Eye (tissue), 1 donor: Measurements from ENCODE around the gene KRT4.
A peak's percentile ranks its signal among the peaks of the same experiment; 100 is the strongest.

Source experiments
- DNase-seq: peaks from one replicate; pipeline ENCODE4 v3.0.0-alpha.2; 2015

Gene KRT4

GRCh38 chr12:52821826-52822660 lies 8.1 kb upstream of the KRT4 start:
- no peak for DNase-seq

GRCh38 chr12:52821071-52821730 lies 7.3 kb upstream of the KRT4 start:
- no peak for DNase-seq

DNA sequence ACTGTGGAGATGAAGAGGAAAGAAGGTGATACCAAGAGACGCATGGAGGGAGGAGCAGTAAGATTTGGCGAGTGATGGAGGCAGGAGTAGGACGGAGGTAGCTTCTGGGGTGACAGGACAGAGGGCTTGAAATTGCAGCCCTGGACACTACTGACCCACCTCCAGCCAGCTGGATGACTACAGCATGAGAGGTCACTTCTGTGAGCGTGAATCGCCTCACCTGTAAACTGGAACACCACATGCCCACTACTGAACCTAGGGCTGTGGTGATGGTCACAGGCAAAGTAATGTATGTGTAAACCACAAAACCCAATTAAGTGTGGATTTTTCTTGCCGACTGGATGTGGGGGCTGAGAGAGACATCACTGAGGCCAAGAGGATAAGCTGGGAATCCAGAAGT lies 6.6 kb upstream of the KRT4 start:
- no peak for DNase-seq

DNA sequence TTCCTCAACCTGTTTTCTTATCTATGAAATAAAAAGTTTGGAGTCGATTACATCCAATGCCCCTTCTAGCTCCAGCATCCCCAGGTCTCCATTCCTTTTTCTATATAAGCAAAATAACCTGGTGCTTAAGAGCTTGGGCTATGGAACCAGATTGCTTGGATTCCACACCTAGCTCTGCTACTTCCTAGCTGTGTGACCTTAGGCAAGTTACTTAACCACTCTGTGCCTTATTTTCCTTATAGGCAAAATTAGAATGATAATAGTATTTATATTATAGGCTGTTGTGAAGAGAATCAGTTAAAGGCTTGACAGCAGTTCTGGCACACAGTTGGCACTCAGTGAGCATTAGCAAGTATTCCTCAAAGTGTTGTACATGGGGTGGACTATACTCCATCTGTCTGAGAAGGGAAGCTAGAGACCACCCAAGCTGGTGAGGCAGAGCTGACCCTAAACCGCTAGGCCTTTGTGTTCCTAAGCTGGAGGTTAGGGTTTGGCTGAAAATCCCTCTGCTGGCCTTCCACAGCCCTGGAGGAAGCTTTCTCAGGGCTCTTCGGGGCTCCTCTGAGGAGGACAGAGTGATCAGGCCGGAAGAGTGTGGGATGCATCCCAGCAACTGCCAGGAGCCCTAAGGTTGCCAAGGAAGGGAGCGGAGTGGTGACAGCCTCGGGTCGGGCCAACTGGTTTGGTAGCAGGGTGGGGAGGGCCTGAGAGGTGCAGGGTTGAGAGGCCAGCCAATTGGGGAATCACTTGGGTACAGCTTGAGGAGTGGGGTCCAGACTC lies 6.0 kb upstream of the KRT4 start:
- no peak for DNase-seq

DNA sequence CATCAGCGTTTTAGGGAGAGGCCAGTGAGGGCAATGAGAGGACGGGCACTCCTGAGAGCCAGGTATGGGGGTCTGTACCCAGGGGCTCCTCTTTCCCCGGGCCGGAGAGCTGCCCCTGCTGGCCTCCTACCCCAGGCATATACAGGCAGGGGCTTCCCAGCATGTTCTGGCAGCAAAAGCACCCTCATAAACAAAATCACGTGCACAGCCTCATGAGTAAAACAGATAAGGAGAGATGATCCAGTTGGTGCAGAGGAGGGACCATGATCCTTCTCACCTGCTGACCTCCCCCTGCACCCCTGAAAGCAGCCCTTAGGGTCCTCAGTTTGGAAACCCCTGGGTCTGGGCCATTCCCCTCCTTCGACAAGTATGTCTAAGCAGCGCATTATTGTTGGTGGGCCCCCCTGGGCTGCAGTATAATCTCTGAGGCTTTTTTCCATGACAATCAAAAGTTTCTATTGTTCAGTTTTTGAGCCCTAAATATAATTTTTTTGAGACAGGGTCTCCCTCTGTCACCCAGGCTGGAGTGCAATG lies 5.0 kb upstream of the KRT4 start:
- no peak for DNase-seq

DNA sequence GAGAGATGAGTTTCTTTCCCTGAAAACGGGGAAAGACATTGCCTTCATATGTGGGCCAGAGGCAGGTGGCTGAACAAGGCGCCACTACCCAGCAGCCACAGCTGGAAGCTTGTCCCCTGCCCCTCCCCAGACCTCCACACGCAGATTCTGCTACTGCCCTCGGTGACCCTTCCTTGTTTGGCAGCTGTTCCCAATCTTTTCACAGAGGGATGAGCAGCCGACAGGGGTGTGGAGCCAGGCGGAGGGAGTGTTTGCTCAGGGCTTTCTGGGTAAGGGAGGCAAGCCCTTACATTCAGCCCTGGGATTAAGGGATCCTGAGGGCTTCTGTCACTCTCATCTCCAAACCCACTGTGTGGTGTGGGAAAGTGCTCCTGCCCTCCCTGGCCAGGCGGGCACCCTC lies 4.5 kb upstream of the KRT4 start:
- DNase-seq: peak; percentile 74

- no peak for DNase-seq
These were observed 3.9 kb upstream of the KRT4 start for GRCh38 chr12:52817699-52818238.

GRCh38 chr12:52817003-52817698 lies 3.2 kb upstream of the KRT4 start:
- DNase-seq: no peak

DNA sequence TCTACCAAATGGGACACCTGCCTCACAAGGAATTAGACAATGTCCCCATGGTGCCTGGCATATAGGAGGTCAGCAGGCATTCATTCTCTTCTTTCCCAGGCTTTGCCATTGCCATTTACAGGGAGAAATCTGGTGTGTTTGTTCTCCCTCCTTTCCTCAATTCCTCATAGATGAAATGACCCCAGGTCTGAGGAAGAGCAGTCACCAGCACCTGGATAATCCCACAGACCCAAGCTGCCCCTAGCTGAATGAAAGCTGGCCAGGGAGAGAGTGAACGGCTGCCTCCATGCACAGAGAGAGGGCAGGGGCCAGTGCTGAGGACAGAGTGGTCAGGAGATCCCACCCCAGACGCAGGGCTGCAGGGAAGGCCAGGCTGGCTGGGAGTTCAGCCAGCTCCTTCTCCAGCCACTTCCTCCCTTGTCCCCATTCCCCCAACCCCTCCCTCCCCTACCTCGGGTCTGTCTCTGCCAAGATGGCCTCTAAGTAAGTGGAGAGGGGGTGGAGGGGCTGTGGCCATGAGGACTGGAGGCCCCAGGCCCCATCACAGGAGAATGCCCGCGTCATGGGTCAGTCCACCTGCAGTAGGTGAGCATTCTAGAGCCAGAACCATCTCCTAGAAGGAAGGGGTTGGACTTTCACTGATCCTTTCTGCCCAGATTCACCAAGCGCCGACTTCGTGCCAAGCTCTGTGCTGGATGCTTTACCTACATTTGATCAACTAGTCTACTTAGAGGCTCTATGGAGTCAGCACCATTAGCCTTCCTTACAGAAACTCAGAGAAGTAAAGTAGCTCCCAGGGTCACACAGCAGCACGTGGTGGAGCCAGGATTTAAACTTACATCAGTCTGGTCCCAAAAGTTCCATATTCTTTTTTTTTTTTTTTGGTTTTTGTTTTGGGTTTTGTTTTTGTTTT lies 2.0 kb upstream of the KRT4 start:
- no peak for DNase-seq

GRCh38 chr12:52815161-52815560 lies 1.2 kb upstream of the KRT4 start:
- DNase-seq: no peak

DNA sequence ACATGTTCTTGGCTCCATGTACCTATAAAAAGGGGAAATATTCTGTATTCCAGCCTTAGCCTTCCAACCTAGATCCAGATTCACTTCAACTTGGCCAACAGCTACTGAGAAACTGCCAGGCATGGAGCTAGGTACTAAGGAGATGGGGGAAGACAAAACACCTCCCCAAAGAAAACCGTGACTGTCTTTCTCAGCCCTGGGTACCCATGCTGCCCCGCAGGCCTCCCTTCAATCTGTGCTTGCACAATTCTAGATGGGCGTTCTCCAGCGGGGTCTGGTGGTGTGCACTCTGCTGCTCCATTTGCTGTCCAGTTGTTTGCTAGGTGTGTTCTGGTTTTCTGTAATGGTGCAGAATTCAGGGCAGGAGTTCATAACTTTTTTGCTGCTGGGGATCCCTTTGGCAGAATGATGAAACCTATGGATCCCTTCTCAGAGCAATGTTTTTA lies 817 bp upstream of the KRT4 start:
- no peak for DNase-seq

DNA sequence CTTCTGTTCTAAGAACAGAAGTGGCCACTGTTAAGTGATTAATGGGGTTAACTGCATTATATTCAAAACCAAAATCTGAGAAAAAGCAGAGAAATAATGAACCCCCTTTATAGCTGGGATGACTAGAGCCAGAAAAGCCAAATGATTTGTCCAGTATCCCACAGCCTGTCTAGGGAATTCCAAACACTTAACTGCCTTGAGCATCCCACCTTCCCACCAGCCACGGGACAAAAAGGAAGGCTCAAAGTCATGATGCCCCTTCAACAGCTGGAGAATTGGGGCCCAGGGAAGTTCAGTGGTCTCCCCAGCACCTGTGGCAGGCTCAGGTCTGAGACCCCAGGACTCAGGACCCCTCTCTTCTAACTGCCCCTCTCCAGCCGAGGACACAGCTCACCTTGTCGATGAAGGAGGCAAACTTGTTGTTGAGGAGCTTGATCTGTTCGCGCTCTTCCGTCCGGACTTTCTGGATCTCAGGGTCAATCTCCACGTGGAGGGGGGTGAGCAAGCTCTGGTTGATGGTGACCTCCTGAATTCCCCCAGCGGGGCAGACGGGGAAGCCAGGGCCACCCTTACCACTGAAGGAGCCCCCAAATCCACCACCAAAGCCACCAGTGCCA lies 605 bp downstream of the KRT4 start:
- no peak for DNase-seq

GRCh38 chr12:52812749-52813148 lies 1.2 kb downstream of the KRT4 start:
- no peak for DNase-seq

DNA sequence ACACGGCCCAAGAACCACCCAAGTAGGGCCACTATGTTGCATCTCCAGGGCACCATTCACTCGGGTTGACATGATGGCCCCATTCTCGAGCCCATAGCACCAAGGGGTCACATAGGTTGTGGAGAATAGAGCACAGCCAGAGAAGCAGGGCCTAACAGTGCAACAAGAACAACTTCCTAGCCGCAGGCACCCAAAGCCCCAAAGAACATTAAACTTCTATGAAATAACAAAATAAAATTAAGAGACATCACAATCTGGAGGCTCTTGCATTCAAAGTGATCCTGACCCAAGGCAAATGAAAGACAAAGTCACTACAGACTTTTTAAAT lies 1.9 kb downstream of the KRT4 start:
- no peak for DNase-seq

GRCh38 chr12:52811191-52812072 lies 2.5 kb downstream of the KRT4 start:
- DNase-seq: no peak

- no peak for DNase-seq
These were observed 3.4 kb downstream of the KRT4 start for GRCh38 chr12:52810554-52810953.

- DNase-seq: no peak
These were observed 4.8 kb downstream of the KRT4 start for GRCh38 chr12:52809166-52809565.

- no peak for DNase-seq
These were observed 5.2 kb downstream of the KRT4 start for GRCh38 chr12:52808573-52809160.
